K562 treated with DMSO at 1 percent for 48 hours (cell line): ENCODE measurements around the gene ALLC. TPM values are rescaled to one million over a fixed set of nuclear protein-coding genes. Genes with fewer than 3 reads are reported as not detected.

Experiments
- total RNA-seq: library from RNA; unstranded; fragments of 300-600 nt; gene quantifications from 2 replicates; pipeline ENCODE4 v1.2.3, GENCODE V29; 2022; ENCODE audit warnings: low replicate concordance; ENCODE audit errors: extremely low read depth

Gene ALLC
- not detected in 2 replicates for total RNA-seq

GRCh38 chr2:3657881-3658280, at the start of gene ALLC:
Gene ALLC, plus strand, starts transcription at chr2:3658200. Its CDS starts 12,958 bp downstream, at chr2:3671158.

GRCh38 chr2:3703236-3703756, 45.3 kb downstream of the ALLC start, which contains the start of gene DCDC2C:
Gene DCDC2C, plus strand, starts transcription at chr2:3703575. Its CDS starts 177 bp downstream, at chr2:3703752.

Other genes with a start within 250 kb of the ALLC start
- gene ADI1, start 138.7 kb upstream of the ALLC start, total RNA-seq, result not detected in 2 replicates
- not detected in 2 replicates for gene RNASEH1, start 99.9 kb upstream of the ALLC start, total RNA-seq
- gene RPS7, start 82.9 kb upstream of the ALLC start, total RNA-seq, result 1,745 TPM in 1 of 2 replicates, not detected in the other
- not detected in 2 replicates for gene COLEC11, start 63.1 kb upstream of the ALLC start, total RNA-seq
- not detected in 2 replicates for gene DCDC2C, start 45.4 kb downstream of the ALLC start, total RNA-seq